Glutamatergic neuron (in vitro differentiated cells): ENCODE measurements around the gene RANGRF. TPM values are rescaled to one million over a fixed set of nuclear protein-coding genes. Genes with fewer than 3 reads are reported as not detected.

Experiments used
- DNase-seq: peaks from one replicate; pipeline ENCODE4 v3.0.0; 2022
- H3K27ac Mint-ChIP-seq: one replicate; pipeline ENCODE4 v1.8.0; 2020; ENCODE audit warnings: mild to moderate bottlenecking, mixed read lengths, inconsistent platforms; ENCODE audit not compliant: unreplicated experiment
- H3K27me3 Mint-ChIP-seq: one replicate; pipeline ENCODE4 v1.8.0; 2020; ENCODE audit warnings: mild to moderate bottlenecking, moderate library complexity, mixed read lengths, inconsistent platforms; ENCODE audit not compliant: unreplicated experiment
- H3K36me3 Mint-ChIP-seq: one replicate; pipeline ENCODE4 v1.8.0; 2020; ENCODE audit warnings: mild to moderate bottlenecking, mixed read lengths, inconsistent platforms; ENCODE audit not compliant: unreplicated experiment
- H3K4me1 Mint-ChIP-seq: one replicate; pipeline ENCODE4 v1.8.0; 2020; ENCODE audit warnings: mild to moderate bottlenecking, low read depth, mixed read lengths, inconsistent platforms; ENCODE audit not compliant: unreplicated experiment
- H3K4me3 Mint-ChIP-seq: one replicate; pipeline ENCODE4 v1.8.0; 2020; ENCODE audit warnings: mild to moderate bottlenecking, mixed read lengths, inconsistent platforms; ENCODE audit not compliant: unreplicated experiment
- H3K9me3 Mint-ChIP-seq: one replicate; pipeline ENCODE4 v1.8.0; 2020; ENCODE audit warnings: mild to moderate bottlenecking, moderate library complexity, mixed read lengths, inconsistent platforms; ENCODE audit not compliant: unreplicated experiment
- total RNA-seq: library from RNA; stranded (reverse); fragmentation: NEBNext Ultra II Directional; extraction: Animal tissue kit (Norgen Biotek cat#: 25700); gene quantifications from one replicate; pipeline ENCODE4 v1.2.1, GENCODE V29; 2021; ENCODE audit not compliant: unreplicated experiment
- TF ChIP-seq, protein P1 (sequence below): fragments of 200-600 bp; sonication (generic); IDR thresholded peaks from one replicate; pipeline ENCODE4 v1.5.0; 2021; ENCODE audit not compliant: partially characterized antibody, unreplicated experiment

RANGRF gene
- total RNA-seq, 1 donor from 2014 or later: 29.5 TPM

GRCh38 chr17:8283356-8283755, 5.1 kb upstream of the RANGRF start:
- H3K4me1 Mint-ChIP-seq: peaks cover 3% of the 10 kb centered on the region
- no peak overlapping the region for H3K27ac Mint-ChIP-seq
- peaks cover 2% of the 10 kb centered on the region for H3K27me3 Mint-ChIP-seq
- H3K9me3 Mint-ChIP-seq: peaks cover 4% of the 10 kb centered on the region
- H3K4me3 Mint-ChIP-seq: no peak overlapping the region
- TF ChIP-seq, protein P1, sequence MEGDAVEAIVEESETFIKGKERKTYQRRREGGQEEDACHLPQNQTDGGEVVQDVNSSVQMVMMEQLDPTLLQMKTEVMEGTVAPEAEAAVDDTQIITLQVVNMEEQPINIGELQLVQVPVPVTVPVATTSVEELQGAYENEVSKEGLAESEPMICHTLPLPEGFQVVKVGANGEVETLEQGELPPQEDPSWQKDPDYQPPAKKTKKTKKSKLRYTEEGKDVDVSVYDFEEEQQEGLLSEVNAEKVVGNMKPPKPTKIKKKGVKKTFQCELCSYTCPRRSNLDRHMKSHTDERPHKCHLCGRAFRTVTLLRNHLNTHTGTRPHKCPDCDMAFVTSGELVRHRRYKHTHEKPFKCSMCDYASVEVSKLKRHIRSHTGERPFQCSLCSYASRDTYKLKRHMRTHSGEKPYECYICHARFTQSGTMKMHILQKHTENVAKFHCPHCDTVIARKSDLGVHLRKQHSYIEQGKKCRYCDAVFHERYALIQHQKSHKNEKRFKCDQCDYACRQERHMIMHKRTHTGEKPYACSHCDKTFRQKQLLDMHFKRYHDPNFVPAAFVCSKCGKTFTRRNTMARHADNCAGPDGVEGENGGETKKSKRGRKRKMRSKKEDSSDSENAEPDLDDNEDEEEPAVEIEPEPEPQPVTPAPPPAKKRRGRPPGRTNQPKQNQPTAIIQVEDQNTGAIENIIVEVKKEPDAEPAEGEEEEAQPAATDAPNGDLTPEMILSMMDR: no peak
- peaks cover 4% of the 10 kb centered on the region for H3K36me3 Mint-ChIP-seq
- no peak for DNase-seq

- Mint-ChIP-seq H3K27me3 (peaks cover 2% of the 10 kb centered on the region), H3K27ac (no peak overlapping the region), H3K4me1 (peaks cover 3% of the 10 kb centered on the region), H3K36me3 (peaks cover 4% of the 10 kb centered on the region), H3K4me3 (no peak overlapping the region), H3K9me3 (peaks cover 6% of the 10 kb centered on the region)
- no peak for DNase-seq
- TF ChIP-seq, protein P1: no peak
These were observed 4.3 kb upstream of the RANGRF start for GRCh38 chr17:8284126-8284525.

DNA sequence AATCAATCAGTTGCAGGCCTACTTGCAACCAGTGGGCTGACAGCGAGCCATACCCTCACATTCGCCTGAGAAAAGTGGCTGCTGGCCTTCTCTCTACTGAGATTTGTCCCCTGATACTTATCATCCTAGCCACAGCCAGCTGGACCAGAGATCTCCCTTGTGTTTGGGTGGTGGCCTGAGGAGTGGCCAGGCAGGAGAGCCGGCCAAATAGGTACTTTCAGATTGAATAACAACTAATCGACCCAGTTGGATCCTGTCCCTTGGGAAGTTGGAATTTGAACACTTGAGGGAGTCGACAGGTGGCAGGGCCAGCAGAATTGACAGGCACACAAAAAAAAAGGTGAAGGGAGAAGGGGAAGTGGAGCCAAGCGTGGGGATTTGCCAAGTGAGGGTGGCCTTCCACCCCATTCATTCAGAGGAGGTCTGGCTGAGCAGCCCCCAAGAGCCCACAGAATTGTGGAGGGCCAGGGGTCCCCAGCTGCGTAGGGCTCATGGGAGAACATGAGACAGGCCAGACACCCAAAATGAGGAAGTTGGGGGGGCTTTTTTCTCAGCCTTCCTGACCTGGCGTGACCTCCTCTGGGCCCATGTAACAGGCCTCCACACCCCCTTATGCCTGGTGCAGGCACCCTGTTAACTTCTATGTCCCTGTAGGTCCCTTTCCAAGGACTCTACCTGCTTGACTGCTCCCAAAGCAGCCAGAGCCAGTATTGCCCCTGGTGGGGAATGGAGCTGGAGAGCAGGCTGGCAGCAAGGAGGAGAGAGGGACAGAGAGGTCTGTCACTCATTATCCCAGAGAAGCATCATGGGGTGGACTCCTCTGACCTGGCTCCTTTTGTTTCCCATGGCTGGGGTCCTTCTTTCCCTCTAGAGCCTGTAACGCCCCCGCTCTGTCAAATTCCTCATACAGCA, 2.9 kb upstream of the RANGRF start:
- H3K4me3 Mint-ChIP-seq: no peak overlapping the region
- H3K9me3 Mint-ChIP-seq: peaks cover 6% of the 10 kb centered on the region
- H3K36me3 Mint-ChIP-seq: no peaks in the 10 kb centered on the region
- peaks cover 2% of the 10 kb centered on the region for H3K27me3 Mint-ChIP-seq
- H3K27ac Mint-ChIP-seq: no peak overlapping the region
- TF ChIP-seq, protein P1: no peak
- H3K4me1 Mint-ChIP-seq: peaks cover 6% of the 10 kb centered on the region
- no peak for DNase-seq

DNA sequence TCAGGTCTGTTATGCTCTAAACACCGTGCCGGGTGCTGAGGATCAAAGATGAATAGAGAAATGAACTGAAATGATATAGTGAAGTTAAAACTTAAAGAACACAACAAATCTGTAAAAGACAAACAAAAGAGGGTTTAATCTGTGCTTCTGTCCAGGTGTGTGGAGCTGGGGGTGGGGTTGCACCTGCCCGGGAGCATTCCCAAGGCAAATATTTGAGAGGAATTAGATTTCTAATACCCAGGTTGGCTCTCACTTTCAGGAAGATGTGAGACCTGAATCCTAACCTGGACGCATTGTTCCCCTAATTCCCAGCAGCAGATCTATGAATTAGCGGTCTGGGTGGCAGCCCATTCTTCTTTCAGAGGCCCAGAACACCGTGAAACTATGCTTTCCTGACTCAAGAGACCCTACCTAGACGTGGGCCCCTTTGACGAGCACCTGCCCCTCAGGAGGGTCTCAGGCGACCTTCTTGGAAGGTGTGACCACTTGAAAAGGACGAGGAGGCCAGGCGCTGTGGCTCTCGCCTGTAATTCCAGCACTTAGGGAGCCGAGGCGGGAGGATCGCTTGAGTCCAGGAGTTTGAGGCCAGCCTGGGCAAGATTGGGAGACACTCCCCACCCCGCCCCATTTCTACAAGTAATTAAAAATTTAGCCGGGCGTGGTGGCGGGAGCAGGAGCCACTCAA, 677 bp upstream of the RANGRF start:
- TF ChIP-seq, protein P1: no peak
- DNase-seq: no peak
- Mint-ChIP-seq H3K36me3 (no peaks in the 10 kb centered on the region), H3K4me3 (peak overlapping the region; percentile 95), H3K4me1 (peaks cover 6% of the 10 kb centered on the region), H3K27me3 (no peaks in the 10 kb centered on the region), H3K27ac (peak overlapping the region; percentile 96), H3K9me3 (peaks cover 6% of the 10 kb centered on the region)

GRCh38 chr17:8289103-8289397, 580 bp downstream of the RANGRF start:
- H3K27me3 Mint-ChIP-seq: no peaks in the 10 kb centered on the region
- peak; percentile 85 for DNase-seq
- peaks cover 9% of the 10 kb centered on the region for H3K4me1 Mint-ChIP-seq
- peak overlapping the region; percentile 95 for H3K4me3 Mint-ChIP-seq
- H3K36me3 Mint-ChIP-seq: no peaks in the 10 kb centered on the region
- TF ChIP-seq, protein P1: no peak
- H3K27ac Mint-ChIP-seq: no peak overlapping the region
- peaks cover 6% of the 10 kb centered on the region for H3K9me3 Mint-ChIP-seq
